Measurements from ENCODE around the gene PTPRN2.
"Not testable (repeated sequence)": the region's sequence is repeated elsewhere in the genome, so short reads cannot be mapped to it uniquely, and the experiment has no call there.

PTPRN2 gene

GRCh38 chr7:157727964-157728615 is 859.5 kb downstream of the PTPRN2 start:
- Histone ChIP-seq H3K9ac (ENCODE audit: low read length) (no peak overlapping the region), H3K27me3 (ENCODE audit: control insufficient read depth, insufficient read depth, low read length) (peaks cover 62% of the 10 kb centered on the region)

DNA sequence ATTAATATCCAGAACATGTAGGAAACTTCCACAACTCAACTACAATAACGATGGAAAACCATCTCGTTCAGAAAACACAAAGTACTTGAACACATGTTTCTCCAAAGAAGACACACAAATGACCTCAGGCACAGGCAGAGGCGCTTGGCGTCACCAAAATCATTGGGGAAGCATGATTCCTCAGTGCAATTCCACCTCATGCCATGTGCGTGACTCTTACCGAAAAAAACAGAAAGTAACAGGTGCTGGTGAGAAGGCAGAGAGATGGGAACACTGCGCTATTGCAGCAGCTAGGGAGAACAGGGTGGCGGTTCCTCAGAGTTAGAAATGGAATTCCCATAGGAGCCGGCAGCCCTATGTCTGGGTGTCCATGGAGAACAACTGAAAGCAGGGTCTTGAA is 860.9 kb downstream of the PTPRN2 start:
- H3K27ac ChIP-seq (ENCODE audit: low read depth, low read length): no peak overlapping the region
- no peak overlapping the region for H3K9ac ChIP-seq (ENCODE audit: low read length)
- no peak overlapping the region for H3K4me3 ChIP-seq (ENCODE audit: low read depth, low read length)
- H3K27me3 ChIP-seq (ENCODE audit: control insufficient read depth, insufficient read depth, low read length): peaks cover 56% of the 10 kb centered on the region
- H3K9me3 ChIP-seq (ENCODE audit: control insufficient read depth, insufficient read depth, low read depth, low read length): no peaks in the 10 kb centered on the region; the same call in 1 of the 2 replicates
- H3K36me3 ChIP-seq (ENCODE audit: control insufficient read depth, insufficient read depth, low read length): no peaks in the 10 kb centered on the region
- H3K4me1 ChIP-seq (ENCODE audit: control insufficient read depth, insufficient read depth, low read length): no peaks in the 10 kb centered on the region

More at GRCh38 chr7:157727964-157728615, 859.5 kb downstream of the PTPRN2 start:
- Histone ChIP-seq H3K27ac (ENCODE audit: low read depth, low read length) (no peak overlapping the region), H3K4me1 (ENCODE audit: control insufficient read depth, insufficient read depth, low read length) (no peaks in the 10 kb centered on the region), H3K36me3 (ENCODE audit: control insufficient read depth, insufficient read depth, low read length) (no peaks in the 10 kb centered on the region), H3K9me3 (ENCODE audit: control insufficient read depth, insufficient read depth, low read depth, low read length) (no peaks in the 10 kb centered on the region; the same call in 1 of the 2 replicates), H3K4me3 (ENCODE audit: low read depth, low read length) (no peak overlapping the region)

GRCh38 chr7:157725312-157725711 is 862.3 kb downstream of the PTPRN2 start:
- H3K4me1 ChIP-seq (ENCODE audit: control insufficient read depth, insufficient read depth, low read length); H3K27ac ChIP-seq (ENCODE audit: low read depth, low read length); H3K36me3 ChIP-seq (ENCODE audit: control insufficient read depth, insufficient read depth, low read length); H3K9me3 ChIP-seq (ENCODE audit: control insufficient read depth, insufficient read depth, low read depth, low read length); H3K9ac ChIP-seq (ENCODE audit: low read length); H3K4me3 ChIP-seq (ENCODE audit: low read depth, low read length): not testable (repeated sequence)
- H3K27me3 ChIP-seq (ENCODE audit: control insufficient read depth, insufficient read depth, low read length): peaks cover 44% of the 10 kb centered on the region

DNA sequence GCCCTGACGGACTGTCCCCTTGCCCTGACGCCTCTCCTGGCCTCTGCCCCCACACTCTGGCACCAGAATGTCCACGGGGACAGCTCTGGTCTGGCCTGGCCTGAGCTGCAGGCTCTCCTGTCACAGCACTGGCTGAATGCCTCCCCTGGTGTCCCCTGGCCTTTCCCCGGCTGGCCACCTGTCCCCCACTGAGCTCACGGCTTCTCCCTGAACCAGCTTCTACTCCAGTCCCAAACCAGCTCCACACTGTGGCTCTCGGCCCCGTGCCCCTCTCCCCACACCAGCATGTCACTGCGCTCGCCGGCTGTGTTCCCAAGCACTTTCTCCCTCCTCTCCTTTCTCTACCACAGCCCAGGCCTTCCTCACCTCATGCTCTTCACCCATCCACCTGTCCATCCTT is 864.4 kb downstream of the PTPRN2 start:
- H3K27me3 ChIP-seq (ENCODE audit: control insufficient read depth, insufficient read depth, low read length): peaks cover 26% of the 10 kb centered on the region
- H3K9ac ChIP-seq (ENCODE audit: low read length): no peak overlapping the region
- H3K4me1 ChIP-seq (ENCODE audit: control insufficient read depth, insufficient read depth, low read length): no peaks in the 10 kb centered on the region
- peaks cover 3% of the 10 kb centered on the region; the same call in 1 of the 2 replicates for H3K9me3 ChIP-seq (ENCODE audit: control insufficient read depth, insufficient read depth, low read depth, low read length)
- H3K27ac ChIP-seq (ENCODE audit: low read depth, low read length): no peak overlapping the region
- H3K4me3 ChIP-seq (ENCODE audit: low read depth, low read length): no peak overlapping the region
- H3K36me3 ChIP-seq (ENCODE audit: control insufficient read depth, insufficient read depth, low read length): no peaks in the 10 kb centered on the region

DNA sequence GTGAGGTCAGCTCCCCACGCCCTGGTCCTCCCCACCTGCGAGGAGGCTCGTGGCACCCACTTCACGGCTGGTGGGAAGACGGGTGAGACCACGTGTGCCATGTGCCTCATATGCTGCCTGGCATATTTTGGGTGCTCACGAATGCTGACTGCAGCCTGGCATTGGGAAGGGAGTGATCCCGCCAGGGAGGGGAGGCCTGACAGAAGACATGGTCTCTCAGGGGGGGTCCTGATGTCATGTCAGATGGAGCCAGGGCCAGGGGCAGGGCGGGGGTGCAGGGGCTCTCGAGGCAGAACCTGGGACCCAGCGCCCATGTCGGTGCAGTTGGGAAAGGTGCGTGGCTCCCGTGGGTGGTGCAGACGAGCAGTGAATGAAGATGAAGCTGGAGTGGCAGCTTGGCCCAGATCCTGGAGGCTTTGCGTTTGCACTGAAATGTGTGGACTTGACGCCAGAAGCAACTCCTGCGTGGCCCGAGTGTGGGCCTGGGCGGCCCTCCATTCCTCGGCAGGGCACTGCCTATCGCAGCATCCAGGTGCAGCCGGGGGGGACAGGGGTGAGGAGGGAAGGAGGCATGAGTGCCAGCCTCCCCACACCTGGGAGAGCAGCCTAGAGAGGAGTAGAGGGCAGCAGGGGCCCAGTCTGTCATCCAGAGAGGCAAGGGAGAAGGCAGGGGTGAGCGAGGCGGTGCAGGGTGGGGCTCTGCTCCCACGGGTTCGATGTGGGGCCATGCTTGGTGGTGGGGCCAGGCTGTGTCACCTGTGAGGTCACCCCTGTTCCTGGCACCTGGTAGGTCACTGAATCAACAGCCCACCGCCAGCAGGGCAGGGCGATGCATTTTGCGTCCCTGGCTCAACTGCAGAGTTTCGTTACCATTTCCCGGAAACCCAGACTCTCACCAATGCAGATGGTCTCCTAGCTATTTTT is 865.2 kb downstream of the PTPRN2 start:
- Histone ChIP-seq H3K4me1 (ENCODE audit: control insufficient read depth, insufficient read depth, low read length) (no peaks in the 10 kb centered on the region), H3K27ac (ENCODE audit: low read depth, low read length) (no peak overlapping the region), H3K4me3 (ENCODE audit: low read depth, low read length) (no peak overlapping the region), H3K36me3 (ENCODE audit: control insufficient read depth, insufficient read depth, low read length) (no peaks in the 10 kb centered on the region), H3K27me3 (ENCODE audit: control insufficient read depth, insufficient read depth, low read length) (peaks cover 24% of the 10 kb centered on the region), H3K9ac (ENCODE audit: low read length) (no peak overlapping the region), H3K9me3 (ENCODE audit: control insufficient read depth, insufficient read depth, low read depth, low read length) (peaks cover 5% of the 10 kb centered on the region; the same call in 1 of the 2 replicates)

- H3K9me3 ChIP-seq (ENCODE audit: control insufficient read depth, insufficient read depth, low read depth, low read length): peaks cover 10% of the 10 kb centered on the region; the same call in 1 of the 2 replicates
- H3K27me3 ChIP-seq (ENCODE audit: control insufficient read depth, insufficient read depth, low read length): peaks cover 16% of the 10 kb centered on the region
- no peak overlapping the region for H3K4me3 ChIP-seq (ENCODE audit: low read depth, low read length)
- H3K4me1 ChIP-seq (ENCODE audit: control insufficient read depth, insufficient read depth, low read length): no peaks in the 10 kb centered on the region
- H3K27ac ChIP-seq (ENCODE audit: low read depth, low read length): no peak overlapping the region
- H3K9ac ChIP-seq (ENCODE audit: low read length): no peak overlapping the region
- H3K36me3 ChIP-seq (ENCODE audit: control insufficient read depth, insufficient read depth, low read length): no peaks in the 10 kb centered on the region
Measured at GRCh38 chr7:157721468-157722136, 866.0 kb downstream of the PTPRN2 start.

DNA sequence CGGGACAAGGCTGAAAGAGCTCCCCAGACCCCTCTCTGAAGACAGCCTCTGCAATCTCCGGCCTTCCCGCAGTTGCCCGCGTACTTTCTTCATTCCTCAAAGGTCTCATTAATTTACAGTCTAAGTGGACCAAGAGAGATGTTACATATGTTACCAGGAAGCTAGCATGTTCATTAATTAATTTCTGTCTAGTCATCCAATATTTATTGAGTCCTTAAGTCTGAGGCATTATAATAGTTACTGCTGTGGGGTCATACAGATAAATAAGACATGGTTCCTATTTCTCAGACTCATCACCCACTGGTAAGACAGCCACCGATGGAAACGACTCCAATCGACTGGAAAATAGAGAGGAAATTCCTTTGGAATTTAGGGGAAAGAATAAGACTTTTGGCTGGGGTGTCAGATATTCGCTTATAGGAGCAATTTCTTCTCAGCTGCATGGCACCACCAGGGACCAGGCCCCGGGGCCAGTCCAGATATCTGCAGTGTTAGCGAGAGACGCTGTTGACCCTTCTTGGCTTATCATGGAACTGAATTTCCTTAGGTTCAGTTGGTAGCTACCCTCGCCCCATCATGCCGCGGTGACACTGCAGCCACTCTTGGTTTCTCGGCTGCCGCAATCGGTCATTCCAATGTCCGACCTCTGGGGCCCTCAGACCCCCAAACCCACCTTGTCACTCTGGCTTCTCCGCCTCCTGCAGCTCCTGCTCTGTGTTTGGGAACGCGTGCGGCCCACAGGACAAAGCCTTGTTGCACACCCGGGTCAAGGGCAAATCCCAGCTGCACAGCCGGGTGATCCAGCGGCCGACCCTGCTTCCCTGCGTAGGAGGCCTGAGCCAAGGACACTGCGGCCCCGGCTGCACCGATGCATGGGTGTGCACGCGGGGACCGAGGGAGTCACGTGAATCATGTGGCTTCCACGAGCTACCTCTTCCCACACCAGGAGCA is 867.6 kb downstream of the PTPRN2 start:
- no peak overlapping the region for H3K27ac ChIP-seq (ENCODE audit: low read depth, low read length)
- H3K9ac ChIP-seq (ENCODE audit: low read length): no peak overlapping the region
- H3K4me1 ChIP-seq (ENCODE audit: control insufficient read depth, insufficient read depth, low read length): no peaks in the 10 kb centered on the region
- peaks cover 18% of the 10 kb centered on the region for H3K27me3 ChIP-seq (ENCODE audit: control insufficient read depth, insufficient read depth, low read length)
- H3K4me3 ChIP-seq (ENCODE audit: low read depth, low read length): no peak overlapping the region
- no peaks in the 10 kb centered on the region for H3K36me3 ChIP-seq (ENCODE audit: control insufficient read depth, insufficient read depth, low read length)
- H3K9me3 ChIP-seq (ENCODE audit: control insufficient read depth, insufficient read depth, low read depth, low read length): peaks cover 16% of the 10 kb centered on the region; the same call in 1 of the 2 replicates

- Histone ChIP-seq H3K36me3 (ENCODE audit: control insufficient read depth, insufficient read depth, low read length) (no peaks in the 10 kb centered on the region), H3K4me3 (ENCODE audit: low read depth, low read length) (no peak overlapping the region), H3K9ac (ENCODE audit: low read length) (no peak overlapping the region), H3K4me1 (ENCODE audit: control insufficient read depth, insufficient read depth, low read length) (no peaks in the 10 kb centered on the region), H3K9me3 (ENCODE audit: control insufficient read depth, insufficient read depth, low read depth, low read length) (peaks cover 16% of the 10 kb centered on the region; the same call in 1 of the 2 replicates), H3K27ac (ENCODE audit: low read depth, low read length) (no peak overlapping the region), H3K27me3 (ENCODE audit: control insufficient read depth, insufficient read depth, low read length) (peaks cover 19% of the 10 kb centered on the region)
Measured at GRCh38 chr7:157719008-157719682, 868.5 kb downstream of the PTPRN2 start.

DNA sequence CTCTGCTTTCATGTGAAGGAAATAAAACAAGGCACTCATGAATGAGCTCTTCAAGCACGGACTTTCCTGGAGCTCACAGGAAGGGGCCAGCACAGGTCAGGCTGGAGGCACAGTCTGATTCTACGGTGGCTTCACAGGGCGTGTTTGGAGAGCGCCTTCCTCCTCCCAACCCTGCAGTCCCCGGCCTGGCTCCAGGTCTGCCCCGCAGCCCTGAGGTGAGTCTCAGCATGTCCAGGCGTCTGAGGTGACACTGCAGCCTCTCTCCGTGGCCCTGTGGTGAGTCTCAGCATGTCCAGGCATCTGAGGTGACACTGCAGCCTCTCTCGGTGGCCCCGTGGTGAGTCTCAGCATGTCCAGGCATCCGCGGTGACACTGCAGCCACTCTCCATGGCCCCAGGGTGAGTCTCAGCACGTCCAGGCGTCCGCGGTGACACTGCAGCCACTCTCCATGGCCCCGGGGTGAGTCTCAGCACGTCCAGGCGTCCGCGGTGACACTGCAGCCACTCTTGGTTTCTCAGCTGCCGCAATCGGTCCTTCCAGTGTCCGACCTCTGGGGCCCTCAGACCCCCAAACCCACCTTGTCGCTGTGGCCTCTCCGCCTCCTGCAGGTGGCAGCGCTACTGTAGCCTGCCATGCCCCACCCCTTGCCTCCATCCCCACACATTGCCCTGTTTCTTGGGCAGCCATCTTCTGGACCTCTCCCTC is 869.2 kb downstream of the PTPRN2 start:
- Histone ChIP-seq H3K27ac (ENCODE audit: low read depth, low read length) (no peak overlapping the region), H3K9ac (ENCODE audit: low read length) (no peak overlapping the region), H3K27me3 (ENCODE audit: control insufficient read depth, insufficient read depth, low read length) (peaks cover 21% of the 10 kb centered on the region)

More for the DNA sequence above, 869.2 kb downstream of the PTPRN2 start:
- no peaks in the 10 kb centered on the region for H3K4me1 ChIP-seq (ENCODE audit: control insufficient read depth, insufficient read depth, low read length)
- H3K9me3 ChIP-seq (ENCODE audit: control insufficient read depth, insufficient read depth, low read depth, low read length): peaks cover 16% of the 10 kb centered on the region; the same call in 1 of the 2 replicates
- H3K4me3 ChIP-seq (ENCODE audit: low read depth, low read length): no peak overlapping the region
- no peaks in the 10 kb centered on the region for H3K36me3 ChIP-seq (ENCODE audit: control insufficient read depth, insufficient read depth, low read length)
